ENCODE results near the gene FOXR1.

GRCh38 chr11:118971646-118972045 lies at the start of gene FOXR1:
- TF ChIP-seq, protein P1, sequence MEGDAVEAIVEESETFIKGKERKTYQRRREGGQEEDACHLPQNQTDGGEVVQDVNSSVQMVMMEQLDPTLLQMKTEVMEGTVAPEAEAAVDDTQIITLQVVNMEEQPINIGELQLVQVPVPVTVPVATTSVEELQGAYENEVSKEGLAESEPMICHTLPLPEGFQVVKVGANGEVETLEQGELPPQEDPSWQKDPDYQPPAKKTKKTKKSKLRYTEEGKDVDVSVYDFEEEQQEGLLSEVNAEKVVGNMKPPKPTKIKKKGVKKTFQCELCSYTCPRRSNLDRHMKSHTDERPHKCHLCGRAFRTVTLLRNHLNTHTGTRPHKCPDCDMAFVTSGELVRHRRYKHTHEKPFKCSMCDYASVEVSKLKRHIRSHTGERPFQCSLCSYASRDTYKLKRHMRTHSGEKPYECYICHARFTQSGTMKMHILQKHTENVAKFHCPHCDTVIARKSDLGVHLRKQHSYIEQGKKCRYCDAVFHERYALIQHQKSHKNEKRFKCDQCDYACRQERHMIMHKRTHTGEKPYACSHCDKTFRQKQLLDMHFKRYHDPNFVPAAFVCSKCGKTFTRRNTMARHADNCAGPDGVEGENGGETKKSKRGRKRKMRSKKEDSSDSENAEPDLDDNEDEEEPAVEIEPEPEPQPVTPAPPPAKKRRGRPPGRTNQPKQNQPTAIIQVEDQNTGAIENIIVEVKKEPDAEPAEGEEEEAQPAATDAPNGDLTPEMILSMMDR (IDR thresholded peaks at IDR 0.05) = no peak
- TF ChIP-seq EP300 (IDR thresholded peaks at IDR 0.05) (no peak), POLR2AphosphoS5 (IDR thresholded peaks at IDR 0.05) (no peak)
